Endodermal cell (in vitro differentiated cells): ENCODE measurements around the gene PLA2G7. TPM values are rescaled to one million over a fixed set of nuclear protein-coding genes. Genes with fewer than 3 reads are reported as not detected.

Source experiments
- DNase-seq: peaks from one replicate; pipeline ENCODE4 v3.0.0-alpha.2; 2017
- H3K27ac ChIP-seq: 2 replicates; pipeline ENCODE4 v1.5.1; 2013; ENCODE audit warnings: mild to moderate bottlenecking, low read depth, low read length, moderate library complexity
- H3K27me3 ChIP-seq: 2 replicates; pipeline ENCODE4 v1.6.1; 2013; ENCODE audit warnings: mild to moderate bottlenecking, low read length, moderate library complexity; ENCODE audit not compliant: insufficient read depth, control insufficient read depth, poor library complexity, severe bottlenecking
- H3K36me3 ChIP-seq: 2 replicates; pipeline ENCODE4 v1.7.0; 2013; ENCODE audit warnings: mild to moderate bottlenecking, low read length, moderate library complexity; ENCODE audit not compliant: control insufficient read depth, insufficient read depth
- H3K4me1 ChIP-seq: one replicate; pipeline ENCODE4 v1.7.0; 2013; ENCODE audit warnings: low read length; ENCODE audit not compliant: control insufficient read depth, insufficient read depth
- H3K4me3 ChIP-seq: 2 replicates; pipeline ENCODE4 v1.5.1; 2013; ENCODE audit warnings: mild to moderate bottlenecking, low read length, moderate library complexity
- H3K9ac ChIP-seq: 2 replicates; pipeline ENCODE4 v1.6.1; 2013; ENCODE audit warnings: mild to moderate bottlenecking, low read length, moderate library complexity; ENCODE audit not compliant: poor library complexity, severe bottlenecking; ENCODE audit errors: extremely low read depth
- H3K9me3 ChIP-seq: 2 replicates; pipeline ENCODE4 v1.6.1; 2013; ENCODE audit warnings: mild to moderate bottlenecking, low read length, moderate library complexity; ENCODE audit not compliant: control insufficient read depth
- H3K27ac Mint-ChIP-seq: 2 replicates; pipeline ENCODE4 v1.8.0; 2020; ENCODE audit warnings: mixed read lengths
- H3K27me3 Mint-ChIP-seq: 2 replicates; pipeline ENCODE4 v1.8.0; 2021; ENCODE audit warnings: mild to moderate bottlenecking, mixed read lengths; ENCODE audit not compliant: insufficient read depth
- H3K36me3 Mint-ChIP-seq: 2 replicates; pipeline ENCODE4 v1.8.0; 2020; ENCODE audit warnings: low read depth, mixed read lengths
- H3K4me1 Mint-ChIP-seq: 2 replicates; pipeline ENCODE4 v1.8.0; 2020; ENCODE audit warnings: mixed read lengths
- H3K4me3 Mint-ChIP-seq: 2 replicates; pipeline ENCODE4 v1.8.0; 2020; ENCODE audit warnings: mild to moderate bottlenecking, moderate library complexity, mixed read lengths
- H3K9me3 Mint-ChIP-seq: 2 replicates; pipeline ENCODE4 v1.8.0; 2020; ENCODE audit warnings: mild to moderate bottlenecking, mixed read lengths
- WGBS, 2 experiments: methylation state at CpG; one replicate each; pipeline versions ENCODE4 v1.1.5 to v1.1.7; 2013; ENCODE audit warnings: missing lambda C conversion rate in 2 of 2, mixed read lengths in 1 of 2; ENCODE audit not compliant: insufficient coverage in 1 of 2, insufficient read length in 1 of 2; 5-methylcytosine and 5-hydroxymethylcytosine counted together
- total RNA-seq, 2 donors: library from RNA; stranded (reverse); fragmentation: NEBNext Ultra II Directional in 1 of 2; extraction: Animal tissue kit (Norgen Biotek cat#: 25700) in 1 of 2; gene quantifications; 2 replicates in 1 of 2; 3 replicates in 1 of 2; pipeline ENCODE4 v1.2.1, GENCODE V29; 2021
- TF ChIP-seq, protein P1 (sequence below): fragments of 200-600 bp; sonication (generic); conservative IDR thresholded peaks from 2 replicates; pipeline ENCODE4 v1.5.0; 2021; ENCODE audit warnings: antibody characterized with exemption, mild to moderate bottlenecking

The PLA2G7 gene
- total RNA-seq, 2 donors from 2014 or later: 1.1 to 3.2 TPM

DNA sequence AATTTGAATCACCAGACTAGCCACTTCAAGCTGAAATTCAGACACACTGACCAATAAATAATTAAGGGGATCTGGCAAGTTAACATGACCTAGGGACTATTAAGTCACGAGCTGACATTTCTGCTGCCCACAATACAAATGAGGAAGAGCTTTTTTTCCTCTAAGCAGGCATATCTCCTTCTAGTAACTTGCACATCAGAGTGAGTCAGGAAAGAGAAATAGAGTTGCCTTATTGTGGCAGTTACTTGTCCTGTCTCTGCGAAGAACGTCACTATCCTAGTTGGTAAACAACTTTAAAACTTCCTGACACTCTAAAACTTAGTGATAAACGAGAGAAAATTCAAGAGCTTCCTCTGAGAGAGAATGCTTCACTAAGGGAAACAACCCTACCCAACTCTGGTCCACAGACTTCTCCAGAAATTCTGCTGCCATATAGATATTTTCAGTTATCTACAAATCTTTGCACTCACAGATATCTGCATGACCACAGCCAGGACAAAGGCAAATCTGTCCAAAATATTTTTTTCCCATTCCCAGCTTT is 4.2 kb downstream of the PLA2G7 start:
- Mint-ChIP-seq H3K4me3 (no peak overlapping the region), H3K36me3 (no peaks in the 10 kb centered on the region), H3K9me3 (no peaks in the 10 kb centered on the region), H3K27me3 (peaks cover 13% of the 10 kb centered on the region), H3K27ac (no peak overlapping the region), H3K4me1 (peaks cover 2% of the 10 kb centered on the region)
- 86 to 89% methylated on average over 2 to 4 of the region's 4 CpGs for WGBS, 2 experiments
- H3K4me1 ChIP-seq: no peaks in the 10 kb centered on the region
- no peaks in the 10 kb centered on the region for H3K9me3 ChIP-seq
- no peaks in the 10 kb centered on the region for H3K36me3 ChIP-seq
- H3K27me3 ChIP-seq: peaks cover 7% of the 10 kb centered on the region
- H3K27ac ChIP-seq: no peak overlapping the region
- TF ChIP-seq, protein P1, sequence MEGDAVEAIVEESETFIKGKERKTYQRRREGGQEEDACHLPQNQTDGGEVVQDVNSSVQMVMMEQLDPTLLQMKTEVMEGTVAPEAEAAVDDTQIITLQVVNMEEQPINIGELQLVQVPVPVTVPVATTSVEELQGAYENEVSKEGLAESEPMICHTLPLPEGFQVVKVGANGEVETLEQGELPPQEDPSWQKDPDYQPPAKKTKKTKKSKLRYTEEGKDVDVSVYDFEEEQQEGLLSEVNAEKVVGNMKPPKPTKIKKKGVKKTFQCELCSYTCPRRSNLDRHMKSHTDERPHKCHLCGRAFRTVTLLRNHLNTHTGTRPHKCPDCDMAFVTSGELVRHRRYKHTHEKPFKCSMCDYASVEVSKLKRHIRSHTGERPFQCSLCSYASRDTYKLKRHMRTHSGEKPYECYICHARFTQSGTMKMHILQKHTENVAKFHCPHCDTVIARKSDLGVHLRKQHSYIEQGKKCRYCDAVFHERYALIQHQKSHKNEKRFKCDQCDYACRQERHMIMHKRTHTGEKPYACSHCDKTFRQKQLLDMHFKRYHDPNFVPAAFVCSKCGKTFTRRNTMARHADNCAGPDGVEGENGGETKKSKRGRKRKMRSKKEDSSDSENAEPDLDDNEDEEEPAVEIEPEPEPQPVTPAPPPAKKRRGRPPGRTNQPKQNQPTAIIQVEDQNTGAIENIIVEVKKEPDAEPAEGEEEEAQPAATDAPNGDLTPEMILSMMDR: no peak
- no peak for DNase-seq
- no peak overlapping the region for H3K4me3 ChIP-seq
- no peak overlapping the region for H3K9ac ChIP-seq

DNA sequence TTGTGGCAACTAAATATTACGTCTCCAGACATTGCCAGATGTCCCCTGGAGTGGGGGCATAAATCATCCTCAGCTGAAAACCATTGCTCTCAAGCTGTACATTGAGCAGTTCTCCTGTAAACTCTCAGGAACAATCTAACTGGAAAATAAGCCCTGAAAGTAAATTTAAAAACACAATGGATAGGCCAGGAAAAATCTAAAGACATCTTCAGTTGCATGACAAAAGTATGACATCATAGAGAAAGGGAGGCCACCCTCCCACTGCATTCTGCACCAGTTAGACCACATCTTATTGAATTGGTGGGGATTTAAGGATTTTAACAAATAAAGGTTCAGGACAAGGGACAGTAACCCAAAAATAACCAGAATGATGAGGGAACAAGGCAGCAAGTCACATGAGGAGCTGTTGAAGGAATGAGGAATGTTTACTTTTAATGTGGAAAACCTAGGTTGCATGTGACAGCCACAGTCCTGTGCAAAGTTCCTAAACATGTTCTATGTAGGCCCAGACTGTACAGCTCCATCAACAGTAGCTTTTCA is 5.3 kb downstream of the PLA2G7 start:
- Mint-ChIP-seq H3K36me3 (no peaks in the 10 kb centered on the region), H3K27me3 (peaks cover 7% of the 10 kb centered on the region), H3K4me1 (no peaks in the 10 kb centered on the region), H3K27ac (no peak overlapping the region), H3K4me3 (no peak overlapping the region), H3K9me3 (no peaks in the 10 kb centered on the region)
- H3K9me3 ChIP-seq: no peaks in the 10 kb centered on the region
- H3K36me3 ChIP-seq: no peaks in the 10 kb centered on the region
- no peaks in the 10 kb centered on the region for H3K27me3 ChIP-seq
- H3K4me1 ChIP-seq: no peaks in the 10 kb centered on the region
- H3K9ac ChIP-seq: no peak overlapping the region
- H3K27ac ChIP-seq: no peak overlapping the region
- TF ChIP-seq, protein P1: no peak
- no peak overlapping the region for H3K4me3 ChIP-seq
- 97 to 100% methylated on average over 1 of the region's 1 CpG for WGBS, 2 experiments
- no peak for DNase-seq

DNA sequence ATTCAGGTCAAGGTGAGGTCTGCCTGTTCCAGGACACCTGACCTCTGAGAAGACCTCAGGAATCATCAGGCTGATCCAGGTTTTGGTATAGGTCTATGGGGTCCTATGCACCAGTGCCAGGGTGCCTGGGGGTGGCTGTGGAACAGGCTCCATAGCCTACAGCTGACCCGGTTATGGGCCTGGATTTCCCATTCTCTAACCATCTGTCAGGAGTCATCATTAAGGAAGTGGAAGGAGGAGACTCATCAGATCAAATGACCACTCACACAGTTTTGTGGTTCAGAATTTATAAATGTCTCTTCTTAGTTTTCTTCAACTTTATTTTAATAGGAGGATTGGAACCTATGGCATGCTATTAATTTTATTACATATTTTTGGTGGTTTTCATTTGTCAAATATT is 14.8 kb downstream of the PLA2G7 start:
- Mint-ChIP-seq H3K36me3 (no peaks in the 10 kb centered on the region), H3K4me3 (no peak overlapping the region)

More for the DNA sequence above, 14.8 kb downstream of the PLA2G7 start:
- Histone ChIP-seq H3K9me3 (no peaks in the 10 kb centered on the region), H3K4me3 (no peak overlapping the region), H3K27me3 (no peaks in the 10 kb centered on the region), H3K9ac (no peak overlapping the region), H3K36me3 (no peaks in the 10 kb centered on the region), H3K4me1 (no peaks in the 10 kb centered on the region), H3K27ac (no peak overlapping the region)
- no peak for DNase-seq
- TF ChIP-seq, protein P1: no peak
- Mint-ChIP-seq H3K27me3 (peaks cover 2% of the 10 kb centered on the region), H3K27ac (no peak overlapping the region), H3K9me3 (no peaks in the 10 kb centered on the region), H3K4me1 (no peaks in the 10 kb centered on the region)
- WGBS, 2 experiments: 76 to 100% methylated on average over 1 of the region's 1 CpG
